ENCODE data around the gene PIP5K1C.

PIP5K1C gene

DNA sequence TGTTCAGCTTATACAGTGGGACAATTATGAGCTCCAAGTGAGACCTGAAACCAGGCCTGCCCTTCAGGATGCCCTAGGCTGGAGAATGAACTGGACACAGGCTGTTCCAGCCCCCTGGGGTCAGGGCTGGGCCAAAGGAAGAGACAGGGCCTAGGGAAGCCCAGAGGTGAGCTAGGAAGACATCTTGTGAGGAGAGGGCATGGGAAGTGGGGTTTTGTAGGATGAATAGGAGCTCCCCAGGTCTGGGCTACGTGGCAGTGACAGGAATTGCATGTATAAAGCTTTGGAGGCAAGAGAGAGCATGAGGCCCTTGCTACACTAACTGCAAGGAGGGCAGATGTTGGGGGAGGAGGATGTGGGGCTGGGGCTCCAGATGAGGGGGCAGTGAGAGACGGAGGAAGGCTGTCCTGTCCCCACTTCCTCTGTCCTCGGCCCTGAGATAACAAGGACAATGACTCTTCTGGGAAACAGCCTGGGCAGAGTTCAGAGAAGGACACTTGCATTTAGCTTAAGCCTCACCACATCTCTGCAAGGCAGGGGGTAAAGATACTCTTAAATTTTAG lies 92.1 kb downstream of the PIP5K1C start:
- DNase-seq (ENCODE audit: low read depth): no peak
- Histone ChIP-seq H3K36me3 (ENCODE audit: control insufficient read depth, insufficient read depth, low read length, severe bottlenecking) (peaks cover 12% of the 10 kb centered on the region), H3K9me3 (ENCODE audit: control insufficient read depth, low read length) (no peaks in the 10 kb centered on the region), H3K27me3 (replicated peaks; ENCODE audit: control insufficient read depth, insufficient read depth, low read length) (no peaks in the 10 kb centered on the region), H3K4me3 (ENCODE audit: low read length) (peak overlapping the region; percentile 70), H3K9ac (ENCODE audit: low read length) (no peak overlapping the region), H3K4me1 (ENCODE audit: control insufficient read depth, insufficient read depth, low read length) (peaks cover 9% of the 10 kb centered on the region)

GRCh38 chr19:3607303-3608078 lies 92.8 kb downstream of the PIP5K1C start:
- Histone ChIP-seq H3K9ac (ENCODE audit: low read length) (peak overlapping the region; percentile 78), H3K36me3 (ENCODE audit: control insufficient read depth, insufficient read depth, low read length, severe bottlenecking) (peaks cover 12% of the 10 kb centered on the region), H3K9me3 (ENCODE audit: control insufficient read depth, low read length) (no peaks in the 10 kb centered on the region), H3K27me3 (replicated peaks; ENCODE audit: control insufficient read depth, insufficient read depth, low read length) (no peaks in the 10 kb centered on the region), H3K4me1 (ENCODE audit: control insufficient read depth, insufficient read depth, low read length) (peaks cover 9% of the 10 kb centered on the region), H3K4me3 (ENCODE audit: low read length) (peak overlapping the region; percentile 70)
- DNase-seq (ENCODE audit: low read depth): no peak

DNA sequence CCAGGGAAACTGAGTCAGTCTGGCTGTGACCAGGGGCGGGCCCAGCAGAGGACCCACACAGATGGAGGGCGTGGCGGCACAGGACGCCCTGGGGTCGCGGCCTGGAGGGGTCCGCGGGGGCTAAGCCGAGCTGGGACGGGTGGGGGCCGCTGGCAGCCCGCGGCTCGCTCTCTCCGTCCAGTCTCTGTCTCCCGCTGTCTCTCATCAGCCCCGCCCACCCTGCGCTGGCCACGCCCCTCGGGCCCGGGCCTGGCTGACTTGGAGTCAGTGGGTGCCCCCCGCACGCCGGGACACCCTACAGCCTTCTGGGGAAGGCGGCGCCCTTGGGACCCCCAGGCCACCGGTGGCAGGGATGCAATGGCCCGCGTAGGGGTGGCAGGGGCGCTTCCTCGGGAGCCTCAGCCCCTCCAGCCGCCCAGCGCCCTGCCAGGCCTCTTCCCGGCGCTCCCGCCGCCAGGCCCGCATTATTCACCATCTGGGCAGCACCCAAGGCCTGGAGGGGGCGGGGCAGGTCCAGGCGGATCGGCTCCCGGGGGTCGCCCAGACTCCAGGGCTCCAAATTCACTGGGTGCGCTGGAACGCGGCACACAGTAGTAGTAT lies 93.5 kb downstream of the PIP5K1C start, which contains the start of gene TBXA2R:
TBXA2R (minus strand) TSS at position 186 of the 600 bp plus-strand sequence. CDS start 6,241 bp downstream, outside the sequence.
- H3K36me3 ChIP-seq (ENCODE audit: control insufficient read depth, insufficient read depth, low read length, severe bottlenecking): peaks cover 7% of the 10 kb centered on the region
- peak; percentile 80 for DNase-seq (ENCODE audit: low read depth)

GRCh38 chr19:3606174-3606689 lies 94.0 kb downstream of the PIP5K1C start:
- H3K4me3 ChIP-seq (ENCODE audit: low read length): peak overlapping the region; percentile 70
- no peaks in the 10 kb centered on the region for H3K27me3 ChIP-seq (replicated peaks; ENCODE audit: control insufficient read depth, insufficient read depth, low read length)
- peaks cover 9% of the 10 kb centered on the region for H3K4me1 ChIP-seq (ENCODE audit: control insufficient read depth, insufficient read depth, low read length)
- no peaks in the 10 kb centered on the region for H3K9me3 ChIP-seq (ENCODE audit: control insufficient read depth, low read length)
- peak; percentile 14 for DNase-seq (ENCODE audit: low read depth)
- H3K9ac ChIP-seq (ENCODE audit: low read length): peak overlapping the region; percentile 78
- H3K36me3 ChIP-seq (ENCODE audit: control insufficient read depth, insufficient read depth, low read length, severe bottlenecking): peaks cover 2% of the 10 kb centered on the region

More for the DNA sequence above, 93.5 kb downstream of the PIP5K1C start, which contains the start of gene TBXA2R:
- Histone ChIP-seq H3K9ac (ENCODE audit: low read length) (peak within 1 kb of the TSS; percentile 78), H3K27me3 (replicated peaks; ENCODE audit: control insufficient read depth, insufficient read depth, low read length) (no peaks in the 10 kb centered on the region), H3K9me3 (ENCODE audit: control insufficient read depth, low read length) (no peaks in the 10 kb centered on the region), H3K4me3 (ENCODE audit: low read length) (peak within 1 kb of the TSS; percentile 70), H3K4me1 (ENCODE audit: control insufficient read depth, insufficient read depth, low read length) (peaks cover 9% of the 10 kb centered on the region)

- no peaks in the 10 kb centered on the region for H3K9me3 ChIP-seq (ENCODE audit: control insufficient read depth, low read length)
- H3K4me1 ChIP-seq (ENCODE audit: control insufficient read depth, insufficient read depth, low read length): peaks cover 9% of the 10 kb centered on the region
- H3K27me3 ChIP-seq (replicated peaks; ENCODE audit: control insufficient read depth, insufficient read depth, low read length): no peaks in the 10 kb centered on the region
- H3K36me3 ChIP-seq (ENCODE audit: control insufficient read depth, insufficient read depth, low read length, severe bottlenecking): no peaks in the 10 kb centered on the region
- peak overlapping the region; percentile 70 for H3K4me3 ChIP-seq (ENCODE audit: low read length)
- H3K9ac ChIP-seq (ENCODE audit: low read length): peak overlapping the region; percentile 1
- no peak for DNase-seq (ENCODE audit: low read depth)
Measured at GRCh38 chr19:3605770-3606169, 94.5 kb downstream of the PIP5K1C start.

DNA sequence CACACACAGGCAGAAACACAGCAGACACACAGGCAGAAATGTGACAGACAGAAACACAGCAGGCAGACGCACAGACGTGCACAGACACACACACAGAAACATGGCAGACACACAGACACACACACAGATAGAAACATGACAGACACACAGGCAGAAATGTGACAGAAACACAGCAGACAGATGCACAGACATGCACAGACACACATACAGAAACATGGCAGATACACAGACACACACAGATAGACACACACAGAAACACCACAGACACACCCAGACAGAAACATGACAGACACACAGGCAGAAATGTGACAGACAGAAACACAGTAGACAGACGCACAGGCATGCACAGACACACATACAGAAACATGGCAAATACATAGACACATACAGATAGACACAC lies 94.9 kb downstream of the PIP5K1C start:
- H3K4me3 ChIP-seq (ENCODE audit: low read length): no peak overlapping the region
- peaks cover 9% of the 10 kb centered on the region for H3K4me1 ChIP-seq (ENCODE audit: control insufficient read depth, insufficient read depth, low read length)
- H3K9ac ChIP-seq (ENCODE audit: low read length): no peak overlapping the region
- no peaks in the 10 kb centered on the region for H3K27me3 ChIP-seq (replicated peaks; ENCODE audit: control insufficient read depth, insufficient read depth, low read length)
- no peaks in the 10 kb centered on the region for H3K9me3 ChIP-seq (ENCODE audit: control insufficient read depth, low read length)
- no peaks in the 10 kb centered on the region for H3K36me3 ChIP-seq (ENCODE audit: control insufficient read depth, insufficient read depth, low read length, severe bottlenecking)
- DNase-seq (ENCODE audit: low read depth): no peak

- Histone ChIP-seq H3K4me1 (ENCODE audit: control insufficient read depth, insufficient read depth, low read length) (peaks cover 9% of the 10 kb centered on the region), H3K9me3 (ENCODE audit: control insufficient read depth, low read length) (no peaks in the 10 kb centered on the region), H3K36me3 (ENCODE audit: control insufficient read depth, insufficient read depth, low read length, severe bottlenecking) (no peaks in the 10 kb centered on the region), H3K4me3 (ENCODE audit: low read length) (no peak overlapping the region), H3K27me3 (replicated peaks; ENCODE audit: control insufficient read depth, insufficient read depth, low read length) (no peaks in the 10 kb centered on the region), H3K9ac (ENCODE audit: low read length) (no peak overlapping the region)
- no peak for DNase-seq (ENCODE audit: low read depth)
Measured at GRCh38 chr19:3604987-3605343, 95.3 kb downstream of the PIP5K1C start.

GRCh38 chr19:3604227-3604986 lies 95.9 kb downstream of the PIP5K1C start:
- DNase-seq (ENCODE audit: low read depth): no peak
- no peak overlapping the region for H3K9ac ChIP-seq (ENCODE audit: low read length)
- no peaks in the 10 kb centered on the region for H3K36me3 ChIP-seq (ENCODE audit: control insufficient read depth, insufficient read depth, low read length, severe bottlenecking)
- H3K4me3 ChIP-seq (ENCODE audit: low read length): no peak overlapping the region
- H3K4me1 ChIP-seq (ENCODE audit: control insufficient read depth, insufficient read depth, low read length): peaks cover 9% of the 10 kb centered on the region
- H3K9me3 ChIP-seq (ENCODE audit: control insufficient read depth, low read length): no peaks in the 10 kb centered on the region
- no peaks in the 10 kb centered on the region for H3K27me3 ChIP-seq (replicated peaks; ENCODE audit: control insufficient read depth, insufficient read depth, low read length)

DNA sequence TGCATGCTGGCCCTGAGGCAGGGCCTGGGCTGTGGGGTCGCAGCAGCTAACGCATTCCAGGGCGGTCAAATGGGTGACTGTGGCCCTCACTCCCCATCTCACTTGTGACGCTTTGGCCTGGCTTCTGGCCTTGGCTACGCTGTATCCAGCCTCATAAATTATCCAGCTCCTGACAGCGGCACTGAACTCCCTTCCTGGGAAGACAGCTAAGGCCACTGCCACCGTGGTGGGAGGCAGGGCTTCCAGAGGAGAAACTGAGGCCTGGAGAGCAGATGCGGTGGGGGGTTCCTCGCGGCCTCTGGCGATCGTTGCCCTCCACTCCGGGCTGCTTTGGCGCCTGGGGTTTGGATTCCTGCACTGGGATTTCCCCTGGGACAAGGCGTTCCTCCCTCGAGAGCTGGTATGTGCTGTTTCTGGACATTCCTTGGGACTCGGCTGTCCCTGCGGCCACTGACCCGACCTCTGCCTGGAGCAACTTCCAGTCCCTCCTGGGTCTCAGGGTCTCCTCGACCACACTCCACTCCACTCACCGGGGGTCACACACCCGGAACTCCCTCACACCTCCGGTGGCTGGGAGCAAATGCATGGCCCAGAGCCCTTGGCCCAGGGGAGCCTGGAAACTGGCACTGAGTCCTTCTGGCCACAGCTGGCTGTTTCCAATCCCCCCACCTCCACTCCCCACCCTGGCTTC lies 97.0 kb downstream of the PIP5K1C start:
- peaks cover 9% of the 10 kb centered on the region for H3K4me1 ChIP-seq (ENCODE audit: control insufficient read depth, insufficient read depth, low read length)
- H3K4me3 ChIP-seq (ENCODE audit: low read length): no peak overlapping the region
- H3K9ac ChIP-seq (ENCODE audit: low read length): no peak overlapping the region
- DNase-seq (ENCODE audit: low read depth): no peak
- no peaks in the 10 kb centered on the region for H3K9me3 ChIP-seq (ENCODE audit: control insufficient read depth, low read length)
- no peaks in the 10 kb centered on the region for H3K27me3 ChIP-seq (replicated peaks; ENCODE audit: control insufficient read depth, insufficient read depth, low read length)
- H3K36me3 ChIP-seq (ENCODE audit: control insufficient read depth, insufficient read depth, low read length, severe bottlenecking): no peaks in the 10 kb centered on the region

DNA sequence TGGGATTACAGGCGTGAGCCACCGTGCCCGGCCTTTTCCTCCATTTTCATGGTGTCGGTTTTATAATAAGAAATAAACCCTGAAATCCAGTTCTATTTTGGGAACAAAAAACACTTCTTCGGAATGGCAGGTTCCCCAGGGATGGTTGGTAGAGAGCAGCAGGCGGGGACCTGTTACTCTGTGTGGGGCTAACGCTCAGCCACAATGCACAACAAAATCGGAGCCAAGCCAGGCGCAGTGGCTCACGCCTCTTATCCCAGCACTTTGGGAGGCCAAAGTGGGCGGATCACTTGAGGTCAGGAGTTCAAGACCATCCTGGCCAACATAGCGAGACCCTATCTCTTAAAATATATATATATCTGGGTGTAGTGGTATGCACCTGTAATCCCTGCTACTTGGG lies 99.2 kb downstream of the PIP5K1C start:
- no peaks in the 10 kb centered on the region for H3K36me3 ChIP-seq (ENCODE audit: control insufficient read depth, insufficient read depth, low read length, severe bottlenecking)
- no peaks in the 10 kb centered on the region for H3K4me1 ChIP-seq (ENCODE audit: control insufficient read depth, insufficient read depth, low read length)
- no peak overlapping the region for H3K4me3 ChIP-seq (ENCODE audit: low read length)
- no peaks in the 10 kb centered on the region for H3K9me3 ChIP-seq (ENCODE audit: control insufficient read depth, low read length)
- no peaks in the 10 kb centered on the region for H3K27me3 ChIP-seq (replicated peaks; ENCODE audit: control insufficient read depth, insufficient read depth, low read length)
- H3K9ac ChIP-seq (ENCODE audit: low read length): no peak overlapping the region
- no peak for DNase-seq (ENCODE audit: low read depth)

Measured in adipocyte (in vitro differentiated cells).